Measurements from ENCODE around the gene ZBTB21.
A peak's percentile ranks its signal among the peaks of the same experiment; 100 is the strongest.

Gene ZBTB21

GRCh38 chr21:41955516-41955915 is 54.6 kb downstream of the ZBTB21 start:
- no peak for TF ChIP-seq REST (IDR thresholded peaks at IDR 0.05; ENCODE audit: insufficient read depth in 1 of 2, low read depth in 2 of 2, low read length in 2 of 2)
- TF ChIP-seq TAF1 (IDR thresholded peaks at IDR 0.05; ENCODE audit: borderline replicate concordance, insufficient read depth, low read length) = no peak
- no peak for TF ChIP-seq FOXP2 (optimal IDR thresholded peaks at IDR 0.05; ENCODE audit: borderline replicate concordance, extremely low read depth, extremely low read length, insufficient read depth)
- TF ChIP-seq SIN3A (IDR thresholded peaks at IDR 0.05; ENCODE audit: borderline replicate concordance, insufficient read depth, low read length) = no peak
- no peak for TF ChIP-seq POLR2AphosphoS5 (IDR thresholded peaks at IDR 0.05; ENCODE audit: low read depth, low read length)

DNA sequence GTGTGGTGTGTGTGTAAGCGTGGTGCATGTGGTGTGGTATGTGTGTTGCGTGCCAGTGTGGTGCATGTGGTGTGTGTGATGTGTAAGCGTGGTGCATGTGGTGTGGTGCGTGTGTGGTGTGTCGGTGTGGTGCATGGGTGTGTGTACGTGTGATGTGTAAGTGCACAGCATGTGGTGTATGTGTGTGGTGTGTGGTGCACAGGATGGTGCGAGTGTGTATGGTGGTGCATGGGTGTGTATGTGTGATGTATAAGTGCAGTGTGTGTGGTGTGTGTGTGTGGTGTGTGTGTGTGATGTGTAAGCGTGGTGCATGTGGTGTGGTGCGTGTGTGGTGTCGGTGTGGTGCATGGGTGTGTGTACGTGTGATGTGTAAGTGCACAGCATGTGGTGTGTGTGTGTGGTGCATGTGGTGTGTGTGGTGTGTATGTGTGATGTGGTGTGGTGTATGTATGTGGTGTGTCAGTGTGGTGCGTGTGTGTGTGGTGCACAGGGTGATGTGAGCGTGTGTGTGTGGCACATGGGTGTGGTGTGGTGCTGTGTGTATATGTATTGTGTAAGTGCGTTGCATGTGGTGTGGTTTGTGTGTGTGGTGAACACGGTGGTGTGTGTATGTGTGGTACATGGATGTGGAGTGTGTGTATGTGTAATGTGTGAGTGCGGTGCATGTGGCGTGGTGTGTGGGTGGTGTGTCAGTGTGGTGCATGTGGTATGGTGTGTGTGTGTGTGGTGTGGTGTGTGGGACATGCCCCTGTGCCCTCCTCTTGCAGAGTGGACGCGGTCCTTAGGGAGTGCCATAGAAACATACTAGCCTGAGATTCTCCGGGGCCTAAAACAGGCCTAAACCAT is 55.3 kb downstream of the ZBTB21 start:
- TF ChIP-seq TAF1 (IDR thresholded peaks at IDR 0.05; ENCODE audit: borderline replicate concordance, insufficient read depth, low read length) = no peak
- TF ChIP-seq REST (IDR thresholded peaks at IDR 0.05; ENCODE audit: insufficient read depth in 1 of 2, low read depth in 2 of 2, low read length in 2 of 2) = no peak
- TF ChIP-seq FOXP2 (optimal IDR thresholded peaks at IDR 0.05; ENCODE audit: borderline replicate concordance, extremely low read depth, extremely low read length, insufficient read depth) = no peak
- no peak for TF ChIP-seq POLR2AphosphoS5 (IDR thresholded peaks at IDR 0.05; ENCODE audit: low read depth, low read length)
- TF ChIP-seq SIN3A (IDR thresholded peaks at IDR 0.05; ENCODE audit: borderline replicate concordance, insufficient read depth, low read length) = no peak

GRCh38 chr21:41953831-41954653 is 56.1 kb downstream of the ZBTB21 start, which contains the start of gene C2CD2:
TSS of gene C2CD2 (minus strand) at chr21:41954018. CDS start at chr21:41953648, 370 bp downstream.
- TF ChIP-seq POLR2AphosphoS5 (IDR thresholded peaks at IDR 0.05; ENCODE audit: low read depth, low read length) = no peak
- peak; percentile 9 for TF ChIP-seq FOXP2 (optimal IDR thresholded peaks at IDR 0.05; ENCODE audit: borderline replicate concordance, extremely low read depth, extremely low read length, insufficient read depth)

GRCh38 chr21:41953249-41953830 is 56.8 kb downstream of the ZBTB21 start:
- no peak for TF ChIP-seq REST (IDR thresholded peaks at IDR 0.05; ENCODE audit: insufficient read depth in 1 of 2, low read depth in 2 of 2, low read length in 2 of 2)
- TF ChIP-seq SIN3A (IDR thresholded peaks at IDR 0.05; ENCODE audit: borderline replicate concordance, insufficient read depth, low read length) = no peak
- TF ChIP-seq FOXP2 (optimal IDR thresholded peaks at IDR 0.05; ENCODE audit: borderline replicate concordance, extremely low read depth, extremely low read length, insufficient read depth) = no peak
- TF ChIP-seq TAF1 (IDR thresholded peaks at IDR 0.05; ENCODE audit: borderline replicate concordance, insufficient read depth, low read length) = no peak
- TF ChIP-seq POLR2AphosphoS5 (IDR thresholded peaks at IDR 0.05; ENCODE audit: low read depth, low read length) = no peak

DNA sequence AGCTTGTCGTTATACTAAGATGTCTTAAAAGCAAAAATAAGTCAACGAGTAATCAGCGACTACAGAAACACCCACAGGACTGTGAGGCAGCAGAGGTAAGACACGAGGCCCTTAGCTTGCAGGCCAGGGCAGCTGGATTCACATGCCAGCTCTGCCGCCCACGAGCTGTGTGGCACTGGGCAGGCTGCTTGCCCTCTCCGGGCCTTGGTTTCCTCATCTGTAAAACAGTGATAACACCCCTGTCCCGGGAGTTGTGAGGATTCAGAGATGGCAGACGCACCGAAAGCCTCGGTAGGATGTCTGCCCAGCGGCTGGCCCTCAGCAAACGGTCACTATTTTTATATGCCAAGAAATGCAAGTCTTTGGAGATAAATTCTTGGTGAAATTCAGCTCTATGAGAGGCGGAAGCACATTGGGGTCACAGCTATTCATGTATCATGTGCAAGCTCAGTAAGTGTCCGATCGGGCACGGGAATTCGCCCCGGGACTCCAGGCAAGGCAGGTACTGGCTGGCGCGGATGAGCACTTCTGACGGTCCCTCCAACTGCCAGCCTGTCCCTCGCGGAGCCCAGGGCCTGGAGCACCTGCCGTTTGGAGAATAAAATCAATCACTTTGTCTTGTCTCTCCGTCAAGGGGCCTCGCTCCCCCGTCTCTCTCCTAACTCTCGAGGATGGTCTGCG is 57.5 kb downstream of the ZBTB21 start:
- no peak for TF ChIP-seq SIN3A (IDR thresholded peaks at IDR 0.05; ENCODE audit: borderline replicate concordance, insufficient read depth, low read length)
- no peak for TF ChIP-seq FOXP2 (optimal IDR thresholded peaks at IDR 0.05; ENCODE audit: borderline replicate concordance, extremely low read depth, extremely low read length, insufficient read depth)
- TF ChIP-seq TAF1 (IDR thresholded peaks at IDR 0.05; ENCODE audit: borderline replicate concordance, insufficient read depth, low read length) = no peak
- no peak for TF ChIP-seq POLR2AphosphoS5 (IDR thresholded peaks at IDR 0.05; ENCODE audit: low read depth, low read length)
- no peak for TF ChIP-seq REST (IDR thresholded peaks at IDR 0.05; ENCODE audit: insufficient read depth in 1 of 2, low read depth in 2 of 2, low read length in 2 of 2)

Data from PFSK-1 (cell line).